Measurements from ENCODE around the gene AKR1C4. TPM values are rescaled to one million over a fixed set of nuclear protein-coding genes. Genes with fewer than 3 reads are reported as not detected.
"Not testable (repeated sequence)": the region's sequence is repeated elsewhere in the genome, so short reads cannot be mapped to it uniquely, and the experiment has no call there.

AKR1C4 gene
- total RNA-seq, 2 experiments from 2014 or later = not detected

DNA sequence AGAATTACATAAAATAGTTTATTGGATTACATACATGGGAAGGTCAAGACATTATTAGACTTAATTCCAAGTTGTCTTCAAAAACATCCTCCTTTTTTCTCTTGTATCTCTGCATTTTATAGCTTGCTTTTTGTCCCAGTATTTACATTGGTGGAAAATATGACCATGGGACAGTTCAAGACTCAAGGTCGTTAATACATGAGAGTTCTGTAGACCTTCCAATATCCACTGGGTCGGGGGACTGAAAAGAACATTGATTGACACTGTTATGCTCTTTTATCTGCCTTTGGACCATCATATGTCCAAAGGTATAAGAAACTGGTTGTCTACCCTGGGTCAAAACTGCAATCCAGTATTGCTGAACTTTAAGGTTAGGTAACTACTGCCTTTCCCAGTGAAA lies 36.7 kb downstream of the AKR1C4 start:
- no peak for DNase-seq
- no peaks in the 10 kb centered on the region for H3K4me1 Mint-ChIP-seq
- no peak overlapping the region for H3K27ac Mint-ChIP-seq
- H3K36me3 Mint-ChIP-seq = peaks cover 10% of the 10 kb centered on the region
- H3K9me3 Mint-ChIP-seq = peaks cover 14% of the 10 kb centered on the region
- no peak overlapping the region for H3K4me3 Mint-ChIP-seq
- H3K27me3 Mint-ChIP-seq = peaks cover 16% of the 10 kb centered on the region

DNA sequence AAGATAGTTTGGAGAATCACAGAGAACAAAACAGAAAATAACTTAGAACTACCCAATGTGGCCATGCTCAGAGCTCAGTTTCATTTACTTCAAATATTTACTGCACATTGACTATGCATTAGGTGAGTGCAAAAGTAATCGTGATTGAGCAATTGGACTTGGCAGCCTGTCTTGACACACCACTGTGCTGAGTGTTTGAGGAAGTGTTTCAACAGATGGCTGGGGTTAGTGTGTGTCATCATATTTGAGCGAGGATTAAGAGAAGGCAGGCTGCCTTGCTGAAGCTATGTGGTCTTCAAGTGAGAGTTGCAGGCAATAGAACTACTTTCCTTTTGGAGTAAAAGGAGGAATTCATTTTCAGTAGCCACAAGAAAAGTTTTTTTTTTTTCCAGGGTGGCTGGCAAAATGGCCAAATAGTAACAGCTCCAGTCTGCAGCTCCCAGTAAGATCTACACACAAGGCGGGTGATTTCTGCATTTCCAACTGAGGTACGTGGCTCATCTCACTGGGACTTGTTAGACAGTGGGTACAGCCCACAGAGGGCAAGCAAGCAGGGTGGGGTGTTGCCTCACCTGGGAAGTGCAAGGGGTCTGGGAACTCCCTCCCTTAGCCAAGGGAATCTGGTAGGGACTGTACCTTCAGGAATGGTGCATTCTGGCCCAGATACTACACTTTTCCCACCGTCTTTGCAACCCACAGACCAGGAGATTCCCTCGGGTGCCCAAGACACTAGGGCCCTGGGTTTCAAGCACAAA lies 37.6 kb downstream of the AKR1C4 start:
- no peaks in the 10 kb centered on the region for H3K4me1 Mint-ChIP-seq
- no peak overlapping the region for H3K27ac Mint-ChIP-seq
- peaks cover 14% of the 10 kb centered on the region for H3K9me3 Mint-ChIP-seq
- H3K36me3 Mint-ChIP-seq = peaks cover 10% of the 10 kb centered on the region
- DNase-seq = no peak
- peaks cover 16% of the 10 kb centered on the region for H3K27me3 Mint-ChIP-seq
- no peak overlapping the region for H3K4me3 Mint-ChIP-seq

DNA sequence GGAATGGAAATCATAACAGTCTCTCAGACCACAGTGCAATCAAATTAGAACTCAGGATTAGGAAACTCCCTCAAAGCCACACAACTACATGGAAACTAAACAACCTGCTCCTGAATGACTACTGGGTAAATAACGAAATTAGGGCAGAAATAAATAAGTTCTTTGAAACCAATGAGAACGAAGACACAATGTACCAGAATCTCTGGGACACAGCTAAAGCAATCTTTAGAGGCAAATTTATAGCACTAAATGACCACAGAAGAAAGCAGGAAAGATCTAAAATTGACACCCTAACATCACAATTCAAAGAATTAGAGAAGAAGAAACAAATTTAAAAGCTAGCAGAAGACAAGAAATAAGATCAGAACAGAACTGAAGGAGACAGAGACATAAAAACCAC lies 40.9 kb downstream of the AKR1C4 start:
- H3K4me1 Mint-ChIP-seq, H3K36me3 Mint-ChIP-seq, DNase-seq, H3K27ac Mint-ChIP-seq, H3K4me3 Mint-ChIP-seq: not testable (repeated sequence)
- peaks cover 16% of the 10 kb centered on the region for H3K27me3 Mint-ChIP-seq
- H3K9me3 Mint-ChIP-seq = peaks cover 21% of the 10 kb centered on the region

DNA sequence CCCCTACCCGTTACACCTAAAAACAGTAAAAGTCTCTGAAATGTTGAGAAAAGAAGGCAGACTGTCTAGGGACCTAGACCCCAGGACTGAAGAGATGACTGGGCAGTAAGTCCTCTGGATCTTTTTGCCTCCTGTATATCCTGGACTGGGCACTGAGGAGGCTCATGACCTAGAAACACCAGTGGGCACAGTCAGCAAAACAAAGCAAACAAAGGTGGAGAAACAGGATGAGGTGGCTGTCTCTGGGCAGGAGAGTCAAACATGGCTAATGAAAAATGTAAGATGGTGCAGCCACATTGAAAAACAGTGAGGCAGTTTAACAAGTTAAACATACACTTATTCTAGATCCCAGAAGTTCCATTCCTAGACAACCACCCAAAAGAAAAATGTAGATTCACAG lies 45.9 kb downstream of the AKR1C4 start:
- peaks cover 12% of the 10 kb centered on the region for H3K9me3 Mint-ChIP-seq
- no peaks in the 10 kb centered on the region for H3K4me1 Mint-ChIP-seq
- no peak overlapping the region for H3K27ac Mint-ChIP-seq
- no peak overlapping the region for H3K4me3 Mint-ChIP-seq
- no peak for DNase-seq
- H3K27me3 Mint-ChIP-seq = peaks cover 4% of the 10 kb centered on the region
- peaks cover 5% of the 10 kb centered on the region for H3K36me3 Mint-ChIP-seq

DNA sequence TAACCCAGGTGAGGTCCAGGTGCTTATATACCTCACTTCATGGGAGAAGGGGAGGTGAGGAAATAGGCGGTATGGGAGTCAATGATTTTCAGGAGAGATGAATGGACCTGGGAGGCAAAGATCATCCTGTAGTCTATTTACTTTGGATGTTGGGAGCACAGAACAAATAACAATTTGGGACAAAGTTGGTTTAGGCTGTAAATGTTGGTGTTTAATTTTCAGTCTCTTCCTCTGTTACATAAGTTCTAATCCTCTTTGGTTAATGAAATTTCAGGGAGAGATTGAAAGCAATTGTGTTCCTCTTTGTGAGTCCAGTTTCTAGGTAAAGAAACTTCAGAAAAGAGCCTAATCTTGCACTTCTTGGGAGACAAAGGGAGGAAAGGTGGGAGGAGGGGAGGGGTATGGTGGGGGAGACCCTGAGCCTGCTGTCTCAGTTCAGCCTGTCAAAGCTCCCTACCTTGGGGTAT lies 46.9 kb downstream of the AKR1C4 start:
- H3K4me3 Mint-ChIP-seq = no peak overlapping the region
- no peak overlapping the region for H3K27ac Mint-ChIP-seq
- no peaks in the 10 kb centered on the region for H3K36me3 Mint-ChIP-seq
- no peaks in the 10 kb centered on the region for H3K4me1 Mint-ChIP-seq
- no peak for DNase-seq
- H3K9me3 Mint-ChIP-seq = peaks cover 6% of the 10 kb centered on the region
- H3K27me3 Mint-ChIP-seq = no peaks in the 10 kb centered on the region

DNA sequence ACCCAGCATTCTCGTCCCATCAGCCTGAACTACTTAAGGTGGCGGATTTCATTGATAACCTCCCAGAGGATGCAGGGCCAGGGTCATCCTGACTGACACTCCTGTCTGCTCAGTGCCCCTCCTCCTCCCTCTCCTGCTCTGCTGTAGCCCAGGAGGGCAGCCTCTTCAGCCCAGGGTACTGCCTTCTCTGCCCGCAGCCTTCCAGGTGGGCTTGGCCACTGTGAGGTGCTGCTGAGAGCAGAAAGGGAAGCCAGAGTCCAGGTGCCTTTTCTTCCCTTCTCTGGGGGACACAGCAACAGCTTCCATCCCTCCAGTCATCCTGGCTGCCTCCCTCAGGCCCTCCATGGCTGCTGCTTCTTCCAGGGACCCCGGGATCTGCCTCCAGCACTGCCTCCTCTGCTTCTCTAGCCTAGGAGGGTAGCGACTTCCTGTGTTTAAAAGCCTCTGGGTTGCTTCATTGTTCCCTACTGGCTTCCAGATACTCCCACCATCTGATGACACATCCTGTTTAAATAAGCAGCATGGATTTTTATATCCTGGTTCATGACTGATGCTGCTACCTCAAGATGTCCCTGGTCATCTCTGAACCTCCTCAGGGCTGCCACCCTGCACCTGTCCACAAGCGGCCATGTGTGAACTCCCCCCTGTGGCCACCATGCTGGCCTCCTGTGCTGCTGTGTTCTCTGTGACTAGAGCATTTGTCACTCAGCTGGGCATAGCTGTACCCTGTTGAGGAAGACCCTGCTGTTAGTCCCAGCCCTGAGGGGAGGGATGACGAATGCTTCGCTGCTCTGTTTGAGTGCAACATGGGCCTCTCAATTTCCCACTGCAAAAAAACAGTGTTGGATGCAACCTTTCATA lies 55.8 kb downstream of the AKR1C4 start:
- Mint-ChIP-seq H3K4me3 (no peak overlapping the region), H3K36me3 (peaks cover 3% of the 10 kb centered on the region), H3K9me3 (peaks cover 1% of the 10 kb centered on the region), H3K27me3 (no peaks in the 10 kb centered on the region), H3K27ac (no peak overlapping the region), H3K4me1 (no peaks in the 10 kb centered on the region)
- DNase-seq = no peak

DNA sequence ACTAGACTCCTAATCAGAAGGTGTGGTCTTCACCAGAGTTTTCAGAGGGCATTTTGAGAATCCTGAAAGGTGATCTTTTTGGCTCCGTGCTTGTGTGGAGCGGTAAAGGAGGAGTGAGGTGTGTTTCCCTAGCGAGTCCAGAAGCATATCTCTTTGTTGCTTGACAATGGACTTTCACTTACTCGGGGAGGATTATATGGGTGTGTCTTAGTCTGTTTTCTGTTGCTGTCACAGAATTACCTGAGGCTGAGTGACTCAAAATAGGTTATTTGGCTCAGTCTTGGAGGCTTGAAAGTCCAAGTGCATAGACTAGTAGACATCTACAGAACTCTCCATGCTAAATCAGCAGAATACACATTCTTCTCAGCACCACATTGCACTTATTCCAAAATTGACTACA lies 57.9 kb downstream of the AKR1C4 start:
- Mint-ChIP-seq H3K36me3 (peaks cover 3% of the 10 kb centered on the region), H3K9me3 (peaks cover 2% of the 10 kb centered on the region), H3K4me1 (no peaks in the 10 kb centered on the region), H3K4me3 (no peak overlapping the region), H3K27ac (no peak overlapping the region), H3K27me3 (no peaks in the 10 kb centered on the region)
- no peak for DNase-seq

DNA sequence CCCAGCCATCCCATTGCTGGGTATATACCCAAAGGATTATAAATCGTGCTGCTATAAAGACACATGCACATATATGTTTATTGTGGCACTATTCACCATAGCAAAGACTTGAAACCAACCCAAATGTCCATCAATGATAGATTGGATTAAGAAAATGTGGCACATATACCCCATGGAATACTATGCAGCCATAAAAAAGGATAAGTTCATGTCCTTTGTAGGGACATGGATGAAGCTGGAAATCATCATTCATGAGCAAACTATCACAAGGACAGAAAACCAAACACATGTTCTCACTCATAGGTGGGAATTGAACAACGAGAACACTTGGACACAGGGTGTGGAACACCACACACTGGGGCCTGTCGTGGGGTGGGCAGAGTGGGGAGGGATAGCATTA lies 61.1 kb downstream of the AKR1C4 start:
- not testable (repeated sequence) for H3K27me3 Mint-ChIP-seq, DNase-seq, H3K4me1 Mint-ChIP-seq, H3K9me3 Mint-ChIP-seq, H3K36me3 Mint-ChIP-seq, H3K4me3 Mint-ChIP-seq, H3K27ac Mint-ChIP-seq

DNA sequence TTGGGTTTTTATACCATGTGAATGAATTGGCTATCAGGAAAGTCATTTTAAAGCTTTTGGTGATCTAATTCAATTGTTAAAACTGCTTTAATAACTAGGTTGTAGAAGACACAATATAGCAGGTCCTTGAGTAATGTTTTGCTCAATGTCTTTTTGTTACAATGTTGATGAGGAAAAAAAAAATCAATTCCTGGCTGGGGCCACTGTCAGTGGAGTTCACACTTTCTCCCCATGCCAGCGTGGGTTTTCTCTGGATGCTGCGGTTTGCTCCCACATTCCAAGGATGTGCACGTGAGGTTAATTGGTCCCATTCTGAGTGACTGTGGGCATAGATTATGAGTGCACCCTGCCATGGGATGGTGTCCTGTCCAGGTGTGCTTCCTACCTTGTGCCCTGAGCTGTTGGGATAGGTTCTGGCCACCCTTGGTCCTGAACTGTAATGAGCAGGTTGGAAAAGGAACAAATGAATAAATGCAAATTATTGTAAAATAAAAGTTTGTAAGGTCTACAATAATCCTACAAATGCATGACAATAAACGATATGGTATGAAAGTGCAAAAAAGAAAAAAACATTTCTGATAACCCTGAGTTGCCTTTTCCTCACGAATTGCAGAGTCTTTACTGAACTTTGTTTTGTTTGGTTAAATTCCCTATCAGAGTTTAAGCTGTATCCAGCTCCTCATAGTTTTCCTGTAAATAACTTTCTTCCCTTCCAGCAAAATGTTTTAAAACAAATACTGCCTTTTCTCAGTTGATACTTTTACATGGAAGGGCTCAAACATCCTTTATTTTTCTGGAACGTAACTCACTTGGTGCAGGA lies 62.7 kb downstream of the AKR1C4 start:
- H3K9me3 Mint-ChIP-seq = peaks cover 4% of the 10 kb centered on the region
- H3K36me3 Mint-ChIP-seq = peaks cover under 1% of the 10 kb centered on the region
- DNase-seq = no peak
- H3K27me3 Mint-ChIP-seq = no peaks in the 10 kb centered on the region
- no peaks in the 10 kb centered on the region for H3K4me1 Mint-ChIP-seq
- no peak overlapping the region for H3K27ac Mint-ChIP-seq
- H3K4me3 Mint-ChIP-seq = no peak overlapping the region

DNA sequence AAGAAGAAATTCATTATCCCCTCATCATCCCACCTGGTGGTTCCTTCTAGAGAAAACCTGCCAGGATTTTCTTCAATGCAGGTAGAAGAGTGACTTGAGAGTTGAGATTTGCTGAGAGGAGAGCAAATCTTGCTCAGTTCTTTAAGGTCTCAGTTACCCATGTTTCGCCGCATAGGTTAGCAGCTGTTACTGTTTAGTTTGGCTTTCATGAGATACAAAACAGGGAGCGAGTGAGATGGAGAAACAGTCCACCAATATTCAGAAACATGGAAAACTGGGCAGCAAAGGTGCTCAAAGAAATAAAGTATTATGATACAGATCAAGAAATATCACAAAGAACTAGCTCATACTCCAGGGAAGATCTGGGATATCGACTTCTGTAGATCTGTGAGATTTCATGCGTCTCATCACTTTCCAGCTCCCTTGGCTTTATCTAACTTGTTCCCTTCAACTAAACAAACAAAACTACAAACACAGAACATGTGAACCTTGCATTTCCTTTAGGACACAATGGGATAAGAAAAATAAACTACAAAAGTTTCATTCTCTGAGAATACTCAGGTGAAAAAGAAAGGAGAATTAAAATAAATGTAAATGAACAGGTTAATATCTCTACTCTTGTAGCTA lies 63.4 kb downstream of the AKR1C4 start:
- no peak for DNase-seq
- Mint-ChIP-seq H3K27me3 (no peaks in the 10 kb centered on the region), H3K4me1 (no peaks in the 10 kb centered on the region), H3K27ac (no peak overlapping the region), H3K36me3 (peaks cover 2% of the 10 kb centered on the region), H3K9me3 (peaks cover 7% of the 10 kb centered on the region), H3K4me3 (no peak overlapping the region)

DNA sequence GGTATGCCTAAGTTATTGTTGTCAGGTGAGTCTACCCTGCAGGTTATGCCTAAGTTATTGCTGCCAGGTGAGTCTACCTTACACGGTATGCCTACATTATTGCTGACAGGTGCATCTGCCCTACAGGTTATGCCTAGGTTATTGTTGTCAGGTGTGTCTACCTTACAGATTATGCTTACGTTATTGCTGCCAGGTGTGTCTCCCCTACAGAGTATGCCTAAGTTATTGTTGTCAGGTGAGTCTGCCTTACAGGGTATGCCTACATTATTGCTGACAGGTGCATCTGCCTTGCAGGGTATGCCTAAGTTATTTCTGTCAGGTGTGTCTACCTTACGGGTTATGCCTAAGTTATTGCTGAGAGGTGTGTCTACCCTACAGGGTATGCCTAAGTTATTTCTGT lies 64.2 kb downstream of the AKR1C4 start:
- H3K4me3 Mint-ChIP-seq = no peak overlapping the region
- no peak for DNase-seq
- H3K36me3 Mint-ChIP-seq = peaks cover 6% of the 10 kb centered on the region
- no peaks in the 10 kb centered on the region for H3K27me3 Mint-ChIP-seq
- H3K27ac Mint-ChIP-seq = no peak overlapping the region
- H3K9me3 Mint-ChIP-seq = peaks cover 13% of the 10 kb centered on the region
- H3K4me1 Mint-ChIP-seq = no peaks in the 10 kb centered on the region

DNA sequence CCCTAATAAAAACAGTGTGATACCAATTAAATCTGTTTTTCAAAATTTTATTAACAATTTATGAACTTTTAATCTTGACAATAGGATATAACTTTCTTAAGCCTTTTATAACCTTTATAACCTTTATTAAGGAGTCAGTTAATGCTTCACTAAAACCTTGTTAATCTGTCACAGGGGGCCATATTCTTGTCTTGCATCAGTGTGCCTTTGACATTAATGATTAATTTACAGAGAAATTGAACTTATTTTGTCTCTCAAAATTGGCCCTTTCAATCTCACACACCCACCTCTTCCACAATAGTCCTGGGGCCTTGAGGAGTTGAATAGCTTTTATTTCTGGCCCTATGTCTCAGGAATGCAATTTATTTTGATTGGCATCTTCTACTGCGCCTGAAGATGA lies 68.5 kb downstream of the AKR1C4 start:
- no peak overlapping the region for H3K27ac Mint-ChIP-seq
- peaks cover 12% of the 10 kb centered on the region for H3K36me3 Mint-ChIP-seq
- peaks cover 19% of the 10 kb centered on the region for H3K9me3 Mint-ChIP-seq
- H3K4me1 Mint-ChIP-seq = no peaks in the 10 kb centered on the region
- DNase-seq = no peak
- H3K4me3 Mint-ChIP-seq = no peak overlapping the region
- H3K27me3 Mint-ChIP-seq = no peaks in the 10 kb centered on the region

DNA sequence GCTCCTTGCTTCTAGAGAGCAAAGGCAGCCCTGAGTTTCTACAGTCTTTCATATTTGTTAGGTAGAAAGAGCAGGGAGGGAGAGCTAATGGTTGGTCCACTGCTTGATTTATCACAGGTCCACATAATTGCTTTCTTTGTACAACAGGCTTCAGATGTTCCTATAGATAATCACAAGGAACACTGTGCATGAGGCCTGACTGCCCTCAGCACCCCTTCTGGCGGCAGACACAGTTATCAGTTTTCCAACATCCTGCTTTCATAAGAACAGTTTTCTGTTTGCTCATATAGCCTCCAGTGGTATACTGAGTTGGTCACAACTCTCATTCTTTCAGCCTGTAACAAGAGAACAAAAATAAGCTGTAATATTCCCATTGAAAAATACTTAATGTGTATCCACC lies 69.7 kb downstream of the AKR1C4 start:
- no peak overlapping the region for H3K4me3 Mint-ChIP-seq
- H3K36me3 Mint-ChIP-seq = peaks cover 12% of the 10 kb centered on the region
- no peaks in the 10 kb centered on the region for H3K27me3 Mint-ChIP-seq
- peaks cover 19% of the 10 kb centered on the region for H3K9me3 Mint-ChIP-seq
- H3K27ac Mint-ChIP-seq = no peak overlapping the region
- no peaks in the 10 kb centered on the region for H3K4me1 Mint-ChIP-seq
- no peak for DNase-seq

DNA sequence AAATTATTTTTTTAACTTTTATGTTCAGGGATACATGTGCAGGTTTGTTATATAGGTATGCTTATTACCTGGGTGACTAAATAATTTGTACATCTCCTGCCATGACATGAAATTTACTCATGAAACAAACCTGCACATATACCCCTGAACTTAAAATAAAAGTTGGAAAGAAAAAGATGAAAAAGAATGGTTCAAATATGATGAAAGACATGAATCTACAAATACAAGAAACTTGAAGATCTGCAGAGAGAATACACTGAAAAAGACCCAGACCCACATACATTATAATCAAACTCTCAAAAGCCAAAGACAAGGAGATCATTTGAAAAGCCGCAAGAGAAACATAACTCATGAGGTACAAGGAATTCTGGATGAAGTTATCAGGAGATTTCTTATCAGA lies 70.2 kb downstream of the AKR1C4 start:
- H3K36me3 Mint-ChIP-seq = peaks cover 12% of the 10 kb centered on the region
- no peak overlapping the region for H3K4me3 Mint-ChIP-seq
- no peaks in the 10 kb centered on the region for H3K27me3 Mint-ChIP-seq
- H3K9me3 Mint-ChIP-seq = peaks cover 19% of the 10 kb centered on the region
- DNase-seq = no peak
- no peak overlapping the region for H3K27ac Mint-ChIP-seq
- H3K4me1 Mint-ChIP-seq = no peaks in the 10 kb centered on the region

DNA sequence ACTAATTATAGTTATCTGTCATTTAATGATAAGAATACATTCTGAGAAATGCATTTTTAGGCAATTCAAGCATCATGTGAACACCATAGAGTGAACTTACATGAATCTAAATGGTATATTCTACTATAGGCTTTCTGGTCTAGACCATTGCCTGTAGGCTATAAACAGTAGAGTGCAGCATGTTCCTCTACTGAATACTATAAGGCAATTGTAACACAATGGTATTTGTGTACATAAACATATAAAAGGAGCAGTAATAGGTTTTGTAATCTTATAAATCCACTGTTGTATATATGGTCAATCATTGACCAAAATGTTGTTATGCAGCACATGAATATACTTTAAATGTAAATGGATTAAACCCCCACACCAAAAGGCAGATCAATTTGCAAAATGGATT lies 71.6 kb downstream of the AKR1C4 start:
- H3K4me3 Mint-ChIP-seq = no peak overlapping the region
- H3K36me3 Mint-ChIP-seq = peaks cover 14% of the 10 kb centered on the region
- no peak overlapping the region for H3K27ac Mint-ChIP-seq
- DNase-seq = no peak
- peaks cover 17% of the 10 kb centered on the region for H3K9me3 Mint-ChIP-seq
- H3K4me1 Mint-ChIP-seq = peaks cover 4% of the 10 kb centered on the region
- H3K27me3 Mint-ChIP-seq = no peaks in the 10 kb centered on the region

Data from activated naive CD8-positive, alpha-beta T cell treated with anti-CD3 and anti-CD28 coated beads for 36 hours (primary cell).